Measurements from ENCODE around the gene PROM1.
A peak's percentile ranks its signal among the peaks of the same experiment; 100 is the strongest.

PROM1 gene

DNA sequence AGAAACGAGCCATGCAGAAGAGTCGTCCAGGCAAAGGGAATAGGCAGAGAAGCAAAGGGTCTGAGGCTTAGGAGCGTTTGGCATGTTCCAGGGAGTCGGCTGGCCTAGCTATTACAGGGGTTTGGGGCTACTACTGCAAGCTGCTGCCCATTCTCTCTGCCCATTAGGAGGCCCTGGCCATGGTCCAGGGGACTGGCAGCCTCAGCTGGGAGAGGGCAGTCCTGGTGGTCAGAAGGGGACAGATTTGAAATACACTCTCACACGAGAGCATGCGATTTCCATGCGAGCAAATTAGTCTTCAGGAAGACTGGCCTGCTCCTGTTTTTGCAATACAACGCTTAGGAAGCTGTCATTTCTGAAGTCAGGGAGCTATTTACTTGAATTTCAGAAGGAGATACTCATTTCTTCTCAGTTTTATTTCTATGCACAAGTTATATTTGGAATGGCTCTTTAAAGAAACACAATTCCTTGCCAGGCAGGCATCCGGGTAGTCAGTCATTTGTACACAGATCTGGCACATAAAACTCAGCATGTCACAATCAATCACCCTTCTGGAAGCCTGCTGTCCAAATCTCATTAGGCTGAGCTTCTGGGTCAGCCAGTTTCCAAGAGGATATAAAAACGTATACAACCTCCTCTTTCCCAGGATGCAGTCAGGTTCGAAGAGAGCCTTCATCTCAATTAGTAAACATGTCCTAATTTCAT is 27.0 kb downstream of the PROM1 start:
- DNase-seq, result no peak

DNA sequence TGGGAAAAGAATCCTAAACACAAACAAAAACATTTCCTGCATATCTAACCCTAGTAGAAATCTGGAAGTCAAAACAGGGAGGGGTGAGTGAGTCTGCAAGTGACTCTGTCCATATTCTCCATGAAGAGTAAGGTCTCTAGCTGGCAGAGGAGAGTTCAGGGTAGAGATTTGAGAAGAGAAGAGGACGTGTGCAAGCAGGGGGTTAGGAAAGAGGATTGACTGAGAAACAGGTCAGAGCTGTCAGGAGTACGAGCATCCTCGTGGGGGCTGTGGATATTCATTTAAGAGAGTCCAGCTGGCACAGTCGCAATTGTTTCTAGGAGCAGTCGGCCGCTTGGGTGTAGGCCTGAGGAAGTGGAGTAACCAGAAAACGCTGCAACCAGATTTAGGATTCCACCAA is 27.9 kb downstream of the PROM1 start:
- DNase-seq, result no peak

DNA sequence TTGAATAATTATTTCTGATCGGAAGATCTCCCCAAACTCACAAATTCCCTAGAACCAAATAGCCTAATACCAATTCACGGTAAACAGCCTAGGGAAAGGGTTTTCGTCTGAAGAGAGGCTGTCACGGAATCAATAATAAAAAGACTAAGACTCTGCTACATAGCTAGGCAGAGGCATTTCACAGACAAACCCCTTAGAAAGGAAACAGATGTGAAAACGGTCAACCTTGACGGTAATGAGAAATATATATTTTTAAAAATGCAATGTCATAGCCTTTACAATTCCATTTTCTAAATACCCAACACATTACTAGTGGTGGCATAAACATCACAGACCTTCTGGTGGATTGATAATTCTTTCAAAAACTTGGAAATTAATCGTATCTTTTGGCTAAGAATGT is 28.4 kb downstream of the PROM1 start:
- no peak for DNase-seq

DNA sequence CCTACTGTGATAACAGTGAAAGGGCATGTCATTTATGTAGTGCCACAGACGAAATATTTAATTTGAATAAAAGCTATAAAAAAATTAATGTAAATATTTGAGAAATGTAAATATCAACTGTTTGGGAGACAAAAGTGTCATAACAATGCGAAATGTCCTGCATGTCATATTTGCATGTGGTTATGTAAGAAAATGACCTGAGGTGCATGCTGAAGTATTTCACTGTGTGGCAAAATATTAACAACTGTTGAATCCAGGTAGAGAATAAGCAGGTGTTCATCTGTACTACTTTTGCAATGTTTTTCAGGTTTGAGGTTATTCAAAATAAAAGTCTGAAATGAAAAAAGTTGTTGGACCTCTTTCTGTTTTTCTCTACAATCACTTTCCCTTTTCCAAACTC is 30.9 kb downstream of the PROM1 start:
- peak; percentile 90 for DNase-seq

DNA sequence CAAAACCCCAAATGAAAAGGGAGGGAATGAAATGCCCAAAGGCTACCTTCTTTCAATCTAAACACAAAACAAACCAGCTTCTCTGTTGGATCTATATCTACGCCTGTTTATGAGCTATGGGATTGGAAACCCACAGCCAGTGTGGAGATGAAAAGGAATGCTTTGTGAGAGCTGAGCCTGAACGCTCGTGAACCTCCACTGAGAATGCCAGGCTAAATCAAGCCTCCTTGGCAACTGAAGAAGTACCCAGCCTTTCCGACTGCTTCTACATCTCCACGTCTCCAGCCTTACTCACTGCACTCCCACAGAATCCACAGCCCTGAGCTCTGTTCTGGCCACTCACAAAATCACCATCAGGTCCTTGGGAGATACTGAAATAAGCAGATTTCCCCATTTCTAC is 31.8 kb downstream of the PROM1 start:
- no peak for DNase-seq

DNA sequence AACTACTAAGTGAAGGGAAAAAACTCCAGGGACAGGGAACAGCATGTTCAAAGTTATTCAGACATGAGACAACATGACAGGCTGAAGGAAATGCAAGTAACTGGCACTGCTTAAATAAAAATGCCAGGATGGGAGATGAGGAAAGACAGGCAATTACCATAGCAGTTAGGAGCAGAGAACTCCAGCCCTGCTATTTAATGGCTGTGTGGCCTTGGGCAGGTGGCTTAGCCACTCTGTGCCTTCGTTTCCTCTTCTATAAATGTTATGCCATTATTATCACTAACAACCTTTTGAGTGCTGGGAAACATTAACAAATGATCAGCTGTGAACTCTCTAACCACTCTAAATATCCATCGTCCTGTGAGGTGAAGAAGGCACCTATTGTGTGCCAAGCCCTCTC is 32.7 kb downstream of the PROM1 start:
- no peak for DNase-seq

DNA sequence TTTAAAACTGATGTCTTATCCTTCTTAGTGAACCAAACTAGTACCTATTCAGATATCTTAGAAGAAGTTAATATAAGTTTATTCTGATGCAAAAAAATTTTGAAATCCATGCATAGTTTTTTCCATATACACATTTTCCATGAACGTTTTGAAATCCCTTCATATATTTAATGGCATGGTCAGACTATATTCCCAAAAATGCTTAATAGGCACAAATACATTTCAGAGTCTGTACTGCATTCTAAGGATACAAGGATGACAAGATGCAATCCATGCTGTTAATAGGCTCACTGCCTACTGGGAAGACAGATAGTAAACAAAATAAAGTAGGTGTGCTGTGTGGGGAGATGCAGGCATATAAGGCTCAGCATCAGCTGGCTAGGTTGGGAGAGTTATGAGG is 33.2 kb downstream of the PROM1 start:
- no peak for DNase-seq

DNA sequence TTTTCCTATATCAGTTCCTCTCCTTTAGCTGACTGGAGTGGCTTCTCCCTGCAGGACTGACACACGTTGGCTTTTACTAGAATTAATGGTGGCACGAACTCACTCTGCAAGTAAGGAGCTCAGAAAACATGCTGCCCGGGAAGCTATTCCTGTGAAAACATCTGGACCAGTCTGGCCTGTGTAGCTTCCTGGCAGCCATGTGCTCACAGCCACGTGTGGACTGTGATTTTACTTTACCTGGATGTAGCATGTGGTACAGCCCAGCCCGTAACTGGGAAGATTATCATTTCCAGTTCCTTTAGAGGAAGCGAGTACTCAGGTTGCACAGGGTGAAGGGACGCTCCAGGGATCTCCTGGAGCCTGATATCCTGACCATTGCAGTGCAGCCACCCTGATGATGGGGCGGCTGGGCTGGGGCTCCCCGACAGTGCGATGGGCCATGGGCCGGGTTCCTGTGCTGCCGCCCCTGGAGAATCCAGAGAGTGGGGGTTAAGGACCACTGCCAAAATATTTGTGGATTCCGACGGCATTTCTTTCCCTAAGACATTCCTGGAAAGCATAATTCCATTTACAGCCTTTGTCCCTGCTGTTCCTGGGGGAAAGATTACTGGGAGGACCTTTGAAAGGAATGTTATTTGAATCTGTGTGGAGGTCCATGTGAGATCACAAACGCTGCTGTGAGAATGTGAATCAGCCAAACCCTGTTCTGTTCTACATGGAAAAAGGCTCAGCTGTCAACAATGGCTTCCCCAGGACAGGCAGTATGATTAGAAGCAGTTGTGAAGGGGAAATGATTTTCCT is 35.0 kb downstream of the PROM1 start:
- no peak for DNase-seq

DNA sequence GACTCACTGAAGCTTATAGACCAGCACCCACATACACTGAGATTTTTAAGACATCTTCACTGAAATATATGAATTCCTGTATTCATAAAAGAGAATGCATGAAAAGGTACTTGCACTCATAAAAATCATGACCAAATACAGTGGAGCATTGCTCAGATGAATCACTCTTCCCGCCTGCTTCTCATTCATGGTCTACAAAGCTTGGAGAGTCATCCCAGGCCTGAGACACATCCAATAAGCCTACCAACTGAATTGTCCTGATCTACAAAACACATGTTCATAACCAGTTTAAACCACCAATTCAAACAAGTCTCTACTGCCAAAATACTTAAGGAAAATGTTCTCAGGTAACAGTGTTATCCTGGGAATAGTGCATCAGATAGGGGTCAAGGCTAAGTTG is 38.1 kb downstream of the PROM1 start:
- no peak for DNase-seq

DNA sequence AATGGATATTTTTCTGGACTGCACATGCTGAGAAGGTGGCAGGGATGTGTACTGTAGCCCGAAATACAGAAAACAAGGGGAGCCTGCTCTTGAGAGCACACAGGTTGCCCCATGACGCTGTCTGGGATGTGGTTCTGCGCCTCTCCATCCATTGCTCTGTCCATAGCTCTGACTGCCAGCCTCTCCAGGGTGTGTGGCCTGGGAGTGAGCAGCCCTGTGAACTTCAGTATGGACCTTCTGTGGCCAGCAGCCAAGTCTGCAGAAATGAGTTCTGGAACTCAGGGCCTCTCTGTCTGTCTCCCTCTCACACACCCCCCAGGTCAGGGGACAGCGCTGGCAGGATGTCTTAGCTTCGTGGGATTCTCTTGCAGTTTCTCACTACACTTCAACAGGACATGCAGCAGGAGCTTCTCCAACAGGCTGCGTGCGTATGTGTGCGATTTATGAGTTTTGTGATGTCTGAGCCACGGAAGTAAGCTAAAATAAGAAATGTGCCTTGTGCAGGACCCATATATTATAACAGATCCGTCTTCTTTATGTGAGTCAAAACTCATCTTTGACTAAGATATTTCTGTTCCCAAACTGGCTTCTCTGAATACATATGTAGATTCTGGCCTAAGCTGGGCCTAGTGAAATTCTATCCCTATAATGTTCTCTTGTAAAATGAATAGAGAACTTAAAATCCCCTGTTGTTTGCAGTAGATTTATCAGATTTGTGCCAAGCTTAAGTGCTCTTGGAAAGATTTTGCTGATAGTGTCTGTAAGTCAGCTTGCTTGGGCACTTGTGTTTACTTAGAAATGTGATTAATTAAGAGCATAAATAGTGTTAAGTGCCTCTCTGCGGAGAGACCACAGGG is 40.0 kb downstream of the PROM1 start:
- no peak for DNase-seq

DNA sequence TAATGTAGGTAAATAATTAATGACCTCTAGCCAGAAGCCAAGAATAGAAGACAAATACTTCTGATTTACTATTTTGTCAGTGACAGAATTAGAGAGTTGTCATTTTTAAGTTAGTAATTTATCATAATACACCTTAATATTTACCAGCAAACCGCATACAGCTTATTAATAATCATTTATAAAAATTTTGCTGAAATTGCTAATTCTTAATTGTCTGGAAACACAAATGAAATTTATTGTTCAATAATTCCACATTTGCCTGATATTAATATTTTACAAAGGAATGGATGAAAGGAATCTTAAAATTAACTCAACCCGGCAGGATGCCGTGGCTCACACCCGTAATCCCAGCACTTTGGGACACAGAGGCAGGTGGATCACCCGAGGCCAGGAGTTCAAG is 44.7 kb downstream of the PROM1 start:
- DNase-seq, result no peak

DNA sequence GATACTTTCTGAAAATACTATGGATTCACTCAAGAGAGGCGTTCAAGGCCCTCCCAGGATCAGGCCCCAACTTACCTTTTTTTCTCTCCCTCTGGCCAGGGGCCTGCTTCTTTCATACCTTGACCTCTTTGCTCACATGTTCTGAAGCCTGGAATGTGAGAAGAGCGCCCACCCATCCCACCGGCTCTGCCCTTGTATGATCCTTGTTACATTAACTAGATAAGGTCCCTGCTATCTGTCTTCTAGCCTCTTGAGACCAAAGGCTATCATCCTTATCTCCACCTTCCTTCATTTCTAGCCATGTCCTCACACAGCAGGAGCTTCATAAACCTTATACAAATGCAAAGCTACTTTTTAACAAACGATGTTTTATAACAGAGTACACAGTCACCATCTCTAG is 45.9 kb downstream of the PROM1 start:
- no peak for DNase-seq

DNA sequence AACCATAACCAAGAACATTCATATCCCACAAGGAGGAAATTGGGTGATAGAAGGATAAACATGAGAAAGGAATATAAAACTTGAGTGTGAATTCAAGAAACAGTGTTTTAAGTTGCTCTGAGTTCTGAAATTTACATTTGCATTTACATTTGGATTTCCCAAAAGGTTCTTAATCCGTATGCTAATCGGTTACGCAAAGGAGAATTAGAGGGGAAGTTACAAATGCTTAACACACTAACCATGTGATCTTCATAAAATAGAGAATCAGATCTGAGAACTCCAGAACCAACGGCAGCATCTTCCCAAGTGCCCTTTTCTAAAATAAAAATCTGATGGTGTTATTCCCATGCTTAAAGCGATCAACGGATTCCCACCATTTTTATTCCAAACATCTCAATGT is 48.0 kb downstream of the PROM1 start:
- DNase-seq, result no peak

DNA sequence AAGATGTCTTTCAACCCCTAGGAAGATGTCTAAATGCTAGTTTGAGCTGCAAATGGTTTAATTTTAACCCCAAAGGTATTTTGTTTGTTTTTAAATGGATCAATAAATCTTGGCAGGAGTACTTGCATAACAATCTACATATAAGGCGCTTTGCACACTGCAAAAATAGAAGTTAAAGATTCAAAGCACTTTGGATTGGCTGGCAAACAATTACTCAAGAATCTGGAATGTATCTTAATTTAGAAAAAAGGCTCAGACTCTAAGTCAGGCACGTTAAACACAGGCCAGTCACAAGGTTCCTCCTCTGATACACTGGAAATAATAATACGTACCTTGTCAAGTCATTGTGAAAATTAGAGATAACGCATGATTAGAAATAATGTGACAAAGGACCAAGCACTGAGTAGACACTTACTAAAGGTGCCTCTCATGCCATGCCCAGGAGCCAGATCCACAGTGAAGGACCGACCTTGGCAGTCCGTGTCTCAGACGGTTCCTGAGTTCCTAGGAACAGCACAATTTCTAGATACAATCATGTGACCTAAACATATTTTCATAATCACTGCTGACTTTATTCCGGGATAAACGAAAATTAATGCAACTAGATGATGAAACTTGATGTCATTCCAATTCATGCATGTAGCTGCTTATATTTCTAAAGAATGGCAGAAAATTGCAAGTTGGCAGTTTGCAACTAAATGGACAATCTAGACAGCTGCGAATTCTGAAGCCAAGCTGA is 49.6 kb downstream of the PROM1 start:
- DNase-seq, result no peak

DNA sequence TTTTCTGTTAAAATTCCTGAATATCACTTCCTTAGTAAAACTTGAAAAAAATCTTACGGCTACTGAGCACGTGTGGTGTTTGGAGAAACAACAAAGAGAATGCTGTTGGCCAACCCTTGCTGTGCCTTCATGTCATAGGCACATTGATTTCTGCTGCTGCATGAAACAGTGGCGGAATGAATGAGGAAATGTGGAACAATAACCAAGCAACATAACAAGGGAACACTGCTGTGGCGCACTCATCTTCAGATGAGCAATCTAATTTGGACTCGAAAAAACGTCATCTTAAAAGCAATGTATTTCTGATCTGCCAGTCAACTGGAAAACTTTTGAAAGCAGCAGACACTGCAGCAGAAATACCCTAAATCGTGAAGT is 51.4 kb downstream of the PROM1 start:
- no peak for DNase-seq

DNA sequence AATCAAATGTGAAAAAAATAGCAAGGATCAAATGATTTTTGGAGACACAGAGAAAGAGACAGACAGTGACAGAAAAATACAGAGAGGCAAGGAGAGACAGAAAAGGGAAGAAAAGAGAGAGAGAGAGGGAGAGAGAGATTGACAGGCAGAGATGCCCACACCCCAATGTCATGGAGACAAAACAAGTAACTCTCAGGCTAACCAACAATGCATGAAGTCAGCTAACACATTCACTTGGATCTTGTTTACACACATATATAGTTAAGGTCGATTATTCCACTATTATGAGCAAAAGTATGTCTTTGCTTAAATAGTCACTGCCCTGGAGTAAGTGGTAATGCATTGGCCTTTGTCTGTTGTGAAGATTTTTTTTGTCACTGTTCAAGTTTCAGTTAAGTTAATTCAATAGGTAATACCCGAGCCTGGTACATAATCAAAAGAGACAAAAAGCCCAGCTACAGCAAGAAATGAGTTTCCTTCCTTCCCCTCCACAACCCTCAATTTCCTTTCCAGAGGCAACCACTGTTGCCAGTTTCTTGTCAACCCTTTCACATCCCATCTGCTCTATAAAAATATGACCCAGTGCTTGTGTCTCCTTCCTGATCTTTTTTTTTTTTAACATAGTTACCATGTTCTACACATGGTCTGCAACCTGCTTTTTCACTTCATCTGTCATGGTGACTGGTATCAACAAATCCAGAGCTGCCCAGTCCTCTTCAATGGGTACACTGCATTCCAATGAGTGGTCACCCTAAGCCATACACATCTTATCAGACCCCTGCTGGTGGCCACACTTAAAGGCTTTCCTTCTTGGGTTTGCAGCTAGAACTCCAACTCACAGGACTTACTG is 52.1 kb downstream of the PROM1 start:
- no peak for DNase-seq

DNA sequence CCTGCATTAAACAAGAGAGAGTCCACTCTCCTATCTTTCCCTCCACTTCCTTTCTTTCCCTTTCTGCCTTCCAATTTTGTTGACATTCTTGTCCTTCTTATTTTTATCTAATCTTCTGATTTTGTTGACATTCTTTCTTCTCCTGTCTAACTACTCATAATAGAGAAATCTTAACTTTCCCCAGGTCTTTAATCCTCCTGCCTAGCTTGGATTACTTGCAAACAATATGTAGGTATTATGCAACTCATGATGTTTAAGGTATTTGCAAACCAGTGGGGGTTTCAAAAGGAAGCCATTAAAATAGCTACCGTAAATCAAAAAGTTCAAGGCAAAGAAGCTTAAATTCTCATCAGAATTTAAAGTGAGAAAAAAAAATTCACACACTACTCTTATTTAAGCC is 53.9 kb downstream of the PROM1 start:
- no peak for DNase-seq

DNA sequence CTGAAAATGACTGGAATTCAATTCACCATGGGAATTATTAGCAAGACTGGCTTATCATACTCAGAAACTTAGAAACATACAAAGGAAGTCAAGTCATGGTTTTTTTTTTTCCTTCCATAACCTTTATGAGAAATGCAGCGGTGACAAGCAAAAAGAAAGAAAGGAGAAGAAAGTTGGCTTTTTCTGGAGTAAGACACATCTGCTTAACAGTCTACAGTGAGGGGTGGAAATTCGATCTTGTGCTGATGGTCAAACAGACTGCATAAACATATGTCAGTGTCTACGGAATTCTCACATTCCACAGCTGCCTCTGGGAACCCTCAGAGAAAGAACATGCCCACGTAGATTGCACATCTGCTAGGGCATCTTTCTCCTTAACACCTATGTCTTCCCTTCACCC is 54.6 kb downstream of the PROM1 start:
- no peak for DNase-seq

DNA sequence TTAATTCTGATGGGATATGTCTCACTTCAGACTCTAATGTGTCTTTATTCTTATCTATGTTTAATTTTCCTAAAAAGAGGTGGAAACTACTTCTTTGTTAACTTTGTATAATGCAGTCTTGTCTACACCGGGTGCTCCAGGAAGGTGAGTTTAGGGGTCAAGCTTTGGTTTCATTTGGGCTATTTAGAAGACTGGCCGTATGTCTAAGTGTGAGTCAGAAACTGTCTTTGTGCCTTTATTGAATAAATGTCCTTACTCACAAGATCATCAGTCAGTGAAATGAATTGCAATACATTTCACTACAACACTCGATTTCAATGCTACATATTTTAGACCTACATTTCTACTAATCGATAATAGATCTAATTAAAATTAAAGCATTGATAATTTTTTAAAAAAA is 56.2 kb downstream of the PROM1 start:
- DNase-seq, result no peak

DNA sequence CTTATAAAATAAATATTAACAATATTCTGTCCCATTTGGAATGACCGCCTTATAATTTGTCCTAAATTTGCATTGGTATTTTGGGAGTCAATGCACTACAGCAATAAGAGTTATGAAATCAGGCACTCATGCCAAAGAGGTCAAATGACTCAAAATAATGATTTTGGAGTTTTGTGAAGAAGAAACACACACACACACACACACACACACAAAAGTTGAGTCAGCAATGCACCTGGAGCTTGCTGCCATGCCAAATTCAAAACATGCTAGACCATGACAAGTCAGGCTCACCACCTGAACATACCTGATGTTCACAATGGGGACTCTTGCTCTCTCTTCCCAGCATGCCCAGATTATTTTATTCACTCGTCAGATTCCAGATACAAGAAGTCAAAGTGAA is 56.7 kb downstream of the PROM1 start:
- no peak for DNase-seq

DNA sequence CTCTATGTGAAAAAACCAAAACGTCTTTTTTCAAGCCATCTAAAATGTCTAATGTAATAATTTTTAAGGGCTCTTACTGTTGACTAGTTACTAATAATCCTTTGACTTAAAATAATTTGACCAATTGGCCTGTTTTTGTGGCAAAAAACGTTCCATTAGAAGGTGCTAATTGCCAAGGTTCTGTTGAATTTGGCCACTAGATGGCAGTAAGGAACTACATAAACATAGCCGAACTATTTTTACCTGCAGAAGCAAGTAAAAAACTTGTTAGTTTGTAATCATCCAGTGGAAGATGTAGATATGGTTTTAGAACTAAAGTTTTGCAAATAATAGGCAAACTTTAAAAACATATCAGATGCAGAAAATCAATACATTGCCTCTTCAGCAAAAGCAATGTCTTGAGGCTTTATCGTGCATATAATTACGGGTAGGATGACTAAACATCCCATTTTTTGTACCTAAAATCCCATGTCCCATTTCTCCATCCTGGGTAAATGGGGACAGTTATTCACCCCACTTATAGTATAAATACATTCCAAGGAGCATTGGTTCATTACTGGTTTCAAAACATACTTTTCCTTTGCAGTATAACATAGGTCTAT is 57.6 kb downstream of the PROM1 start:
- DNase-seq, result peak; percentile 21

DNA sequence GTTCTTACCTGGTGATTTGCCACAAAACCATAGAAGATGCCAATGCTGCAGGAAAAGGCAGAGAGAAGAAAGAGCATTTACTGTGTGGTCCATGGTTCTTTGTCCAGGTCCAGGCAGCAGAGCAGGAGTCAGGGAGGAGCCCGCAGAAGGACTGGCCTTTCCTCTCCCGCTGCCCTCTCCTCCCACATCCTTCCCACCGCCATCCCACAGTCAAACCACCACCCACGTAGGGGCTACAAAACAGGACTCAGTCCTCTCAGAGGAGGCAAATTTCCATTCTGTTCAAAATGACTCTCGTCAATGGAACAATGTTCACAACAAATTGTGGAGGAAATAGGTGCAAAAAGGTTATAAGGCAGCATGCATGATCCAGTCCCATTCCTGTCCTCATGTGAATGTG is 58.6 kb downstream of the PROM1 start:
- no peak for DNase-seq
